Left cardiac atrium (tissue), 4 donors: ENCODE measurements around the gene PCBP3. TPM values are rescaled to one million over a fixed set of nuclear protein-coding genes. Genes with fewer than 3 reads are reported as not detected.

Source experiments
- ATAC-seq, 2 donors: fragments of 200-7000 bp; cut with Tn5 transposase; one replicate each; pipeline ENCODE4 v1.9.1; 2020; ENCODE audit warnings: mild to moderate bottlenecking in 2 of 2, moderate library complexity in 2 of 2
- DNase-seq: peaks from one replicate; pipeline ENCODE4 v3.0.0-alpha.2; 2020
- intact Hi-C, 2 donors: fragments of 100-400 bp; cut with DNase I; formaldehyde crosslinking; loops; one replicate each; pipeline versions ENCODE4 v1.14.1 to v1.15.1; 2022 to 2023
- total RNA-seq, 2 donors: library from RNA; stranded (reverse); fragmentation: NEBNext Ultra II Directional; extraction: Animal tissue kit (Norgen Biotek cat#: 25700); gene quantifications; one replicate each; pipeline ENCODE4 v1.2.1, GENCODE V29; 2021
- donor health status: DM: no; HTN: yes; CAD: no.
- donor health status: DM: no; HTN: yes; CAD: no; lungs with severe emphysema.
- donor health status: DM: yes; HTN: yes; CAD: no.
- donor health status: Dilated cardiomyopathy.

Gene PCBP3
- total RNA-seq, 2 donors from 2014 or later, result 5.8 to 5.9 TPM

DNA sequence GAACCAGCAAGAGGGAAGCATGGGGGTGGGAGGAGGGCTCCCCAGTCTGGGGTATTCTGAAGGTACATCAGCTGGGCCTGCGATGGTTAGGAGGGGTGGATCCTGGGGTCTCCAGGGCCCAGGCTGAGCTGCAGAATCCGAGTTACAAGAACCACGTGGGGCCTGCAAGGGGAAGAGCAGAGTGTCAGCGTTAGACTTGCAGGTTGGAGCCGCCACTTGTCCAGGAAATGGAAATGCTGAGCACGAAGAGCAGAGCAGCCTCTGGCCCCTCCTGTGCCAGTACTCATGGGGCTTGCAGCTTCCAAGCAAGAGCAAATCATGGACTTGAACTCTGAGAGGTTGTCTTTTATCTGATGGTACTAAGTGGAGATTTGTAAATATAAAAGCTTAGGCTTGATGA is 290.6 kb downstream of the PCBP3 start:
- intact Hi-C loops, result no loop called here
- no peak for DNase-seq
- no peak for ATAC-seq

DNA sequence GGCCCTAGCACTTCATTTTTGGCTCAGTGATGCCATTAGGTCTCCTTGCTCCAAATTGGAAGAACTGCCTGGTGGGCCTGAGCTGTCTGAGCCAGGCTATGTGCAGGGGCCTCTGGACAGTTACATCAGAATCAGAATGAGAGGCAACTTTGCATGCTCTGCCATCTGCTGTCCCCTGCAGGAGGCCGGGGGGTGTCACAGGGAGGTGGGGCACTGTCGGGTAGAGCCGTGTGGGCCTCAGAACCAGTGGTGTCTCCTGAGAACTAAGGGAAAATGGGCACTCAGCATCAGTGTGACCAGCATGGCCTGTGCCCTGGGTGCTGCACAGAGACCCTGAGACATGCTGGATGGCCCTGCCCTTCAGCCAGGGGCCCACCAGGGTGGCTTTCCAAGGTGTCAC is 291.0 kb downstream of the PCBP3 start:
- intact Hi-C loops, result no loop called here
- no peak for ATAC-seq
- DNase-seq, result no peak

DNA sequence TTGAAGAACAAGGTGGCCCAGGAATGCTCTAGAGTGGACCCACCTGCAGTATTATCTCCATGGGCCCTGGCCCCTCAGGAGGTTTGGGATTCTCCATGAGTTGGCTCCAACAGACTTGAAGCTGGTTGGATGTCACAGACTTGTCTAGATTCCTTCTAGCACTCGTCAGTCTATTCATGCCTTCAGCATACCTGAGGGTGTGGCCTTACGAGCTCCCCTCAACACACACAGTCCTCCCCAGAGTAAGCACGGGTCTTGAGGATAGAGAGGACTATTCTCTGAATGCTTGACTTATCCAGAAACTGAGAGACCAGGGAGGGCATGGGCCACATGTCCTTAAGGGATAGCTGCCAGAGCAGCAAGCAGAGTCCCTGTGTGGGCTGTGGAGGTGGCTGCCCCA is 292.1 kb downstream of the PCBP3 start:
- DNase-seq (no peak), ATAC-seq (no peak)
- intact Hi-C loops, result no loop called here

DNA sequence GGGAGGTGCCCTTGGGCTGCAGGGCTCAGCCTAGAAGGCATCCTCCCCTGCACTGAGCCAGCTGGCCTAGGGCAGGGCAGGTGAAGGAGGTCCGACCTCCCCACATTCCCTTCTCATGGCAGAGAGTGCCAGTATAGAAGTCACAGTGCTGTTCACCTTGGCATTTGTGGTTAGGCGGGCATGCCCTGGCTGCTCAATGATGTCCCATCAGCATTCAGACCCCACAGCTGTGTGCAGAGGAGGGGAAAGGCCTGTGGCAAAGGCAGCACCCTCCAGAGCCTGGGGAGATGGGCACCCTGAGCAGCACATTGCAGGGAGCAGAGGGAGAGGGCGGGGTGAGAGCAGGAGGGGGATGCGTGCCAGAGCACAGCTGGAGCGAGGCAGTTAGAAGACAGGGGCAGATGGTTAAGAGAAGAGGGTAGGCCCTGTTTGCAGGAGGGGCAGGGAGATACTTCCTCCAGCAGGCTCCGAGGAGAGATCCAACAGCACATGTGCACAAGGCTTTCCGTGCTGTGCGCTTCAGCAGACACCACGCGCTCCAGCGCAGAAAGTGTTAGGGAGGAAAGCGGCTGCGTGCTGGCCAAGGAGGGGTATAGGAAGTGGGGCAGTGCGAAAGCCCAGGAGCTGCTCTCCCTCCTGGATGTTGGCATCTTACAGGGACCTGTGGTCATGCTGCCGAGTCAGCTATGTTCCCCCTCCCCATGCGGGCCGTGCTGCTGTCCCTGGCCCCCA is 294.4 kb downstream of the PCBP3 start:
- no peak for DNase-seq
- intact Hi-C loops, result no loop called here

DNA sequence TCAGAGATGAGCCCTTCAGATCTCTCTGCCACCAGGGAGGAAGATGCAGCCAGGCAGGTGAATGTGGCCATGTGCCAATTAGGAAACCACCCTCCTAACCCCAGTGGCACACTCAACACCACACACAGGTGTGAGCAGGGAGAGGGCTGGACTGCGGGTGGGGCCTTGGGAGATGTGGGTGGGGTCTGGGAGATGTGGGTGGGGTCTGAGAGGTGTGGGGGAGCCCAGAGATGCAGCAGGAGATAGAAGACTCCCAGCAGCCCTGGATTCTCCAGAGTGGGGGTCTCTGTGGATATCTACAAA is 294.9 kb downstream of the PCBP3 start:
- ATAC-seq (no peak), DNase-seq (no peak)
- intact Hi-C loops, result no loop called here

More for the DNA sequence above, 294.4 kb downstream of the PCBP3 start:
- ATAC-seq, result no peak

DNA sequence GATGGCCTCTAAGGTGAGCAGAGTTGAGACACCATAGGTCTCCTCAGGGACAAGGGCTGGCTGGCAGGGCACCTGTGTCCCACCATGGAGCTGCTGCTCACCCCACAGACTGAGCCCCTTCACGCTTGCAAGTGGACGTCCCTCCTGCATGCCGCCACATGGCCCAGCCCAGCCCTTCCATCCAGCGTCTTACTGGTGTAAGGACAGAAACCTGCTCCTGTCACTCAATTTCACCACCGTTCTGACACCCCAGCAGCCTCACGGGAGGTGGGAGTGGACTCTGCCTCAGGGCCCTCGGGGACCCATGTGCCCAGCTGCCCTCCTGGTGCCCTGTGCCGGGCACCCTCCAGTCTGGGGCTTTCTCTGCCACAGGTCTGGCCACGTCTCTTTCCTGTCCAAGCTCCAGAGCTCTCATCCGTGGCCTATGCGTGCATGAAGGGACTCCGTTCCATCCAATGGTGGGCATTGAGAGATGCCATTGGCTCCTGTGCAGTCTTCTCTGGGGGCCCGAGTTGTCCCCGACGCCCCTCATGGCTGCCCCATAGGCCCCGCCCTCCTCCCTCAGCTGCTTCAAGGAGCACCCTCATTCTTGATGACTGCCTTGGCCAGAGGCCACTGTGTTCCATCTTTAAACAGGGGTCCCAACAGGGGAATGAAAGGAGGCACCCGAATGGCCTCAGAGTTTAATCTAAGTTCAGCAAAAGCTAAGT is 295.4 kb downstream of the PCBP3 start:
- intact Hi-C loops, result no loop called here
- DNase-seq (no peak), ATAC-seq (no peak)

DNA sequence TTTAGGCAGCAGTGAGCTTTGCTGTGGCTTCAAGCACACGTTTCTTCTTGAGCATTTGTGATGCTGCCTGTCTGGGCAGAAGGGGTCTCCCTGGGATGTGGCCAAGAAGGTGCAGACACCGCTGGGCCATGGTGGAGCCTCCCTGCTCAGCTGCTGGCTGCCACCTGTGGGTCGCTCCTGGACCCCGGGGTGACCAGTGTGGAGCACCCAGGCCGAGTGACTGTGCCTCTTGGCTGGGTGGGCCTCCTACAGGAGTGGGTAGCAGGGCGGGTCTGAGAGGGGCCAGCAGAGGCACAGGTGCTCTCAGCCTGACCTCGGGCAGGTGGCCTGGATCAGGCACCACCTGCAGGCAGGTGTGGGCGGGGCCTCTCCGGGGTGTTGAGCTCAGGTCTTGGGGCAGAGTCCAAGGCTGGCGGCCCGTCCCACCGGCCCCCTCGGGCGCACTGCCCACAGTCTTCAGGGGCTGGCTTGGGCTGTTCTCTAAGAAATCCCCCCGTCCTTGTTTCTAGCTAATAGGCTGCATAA is 296.1 kb downstream of the PCBP3 start:
- DNase-seq (no peak), ATAC-seq (no peak)
- intact Hi-C loops, result no loop called here

DNA sequence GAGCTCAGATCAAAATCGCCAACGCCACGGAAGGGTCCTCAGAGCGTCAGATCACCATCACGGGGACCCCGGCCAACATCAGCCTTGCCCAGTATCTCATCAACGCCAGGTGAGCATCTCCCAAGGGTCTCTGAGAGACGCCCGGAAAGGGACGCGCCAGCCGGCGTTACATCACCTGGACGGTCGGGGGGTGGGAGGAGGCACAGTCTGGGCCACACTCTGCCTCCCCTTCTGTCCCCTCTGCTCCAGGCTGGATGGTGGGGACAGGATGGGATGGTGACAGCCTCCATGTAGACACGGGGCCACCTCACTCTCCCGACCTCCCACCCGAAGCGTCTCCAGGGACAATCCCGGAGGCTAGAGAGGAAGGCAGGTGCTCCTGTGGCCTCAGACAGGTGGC is 296.6 kb downstream of the PCBP3 start:
- intact Hi-C loops, result no loop called here
- ATAC-seq, result no peak

DNA sequence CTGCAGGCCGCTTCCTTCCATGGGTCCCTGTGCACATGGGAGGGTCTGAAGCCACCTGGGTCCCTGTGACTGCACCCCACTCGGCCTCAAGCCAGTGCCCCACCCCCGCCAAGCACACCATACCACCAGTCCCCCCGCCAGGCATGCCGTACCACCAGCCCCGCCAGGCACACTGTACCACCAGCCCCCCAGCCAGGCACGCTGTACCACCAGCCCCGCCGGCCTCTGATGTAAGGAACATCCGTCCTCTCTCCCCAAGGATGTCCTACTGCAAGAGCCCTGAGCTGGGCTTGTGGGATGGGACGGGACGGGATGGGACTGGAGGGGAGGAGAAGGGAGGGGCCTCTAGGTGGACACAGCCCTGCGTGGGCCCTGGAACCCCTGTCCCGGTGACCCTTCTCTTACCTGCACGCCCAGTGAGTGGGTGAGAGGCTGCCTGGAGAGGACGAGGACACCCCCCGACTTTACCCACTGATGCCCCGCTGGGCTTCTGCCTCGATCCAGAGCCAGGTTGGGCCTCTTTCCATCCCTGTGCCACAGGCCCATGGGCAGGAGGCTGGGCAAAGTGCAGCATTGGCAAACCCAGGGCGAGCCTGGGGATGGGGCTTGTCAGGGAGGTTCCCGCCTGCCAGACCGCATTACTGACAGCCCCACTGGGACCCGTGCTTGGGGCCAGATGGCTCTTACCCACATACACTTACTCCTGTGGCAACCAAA is 297.3 kb downstream of the PCBP3 start:
- DNase-seq (no peak), ATAC-seq (no peak)
- intact Hi-C loops, result no loop called here

More for the DNA sequence above, 296.6 kb downstream of the PCBP3 start:
- DNase-seq, result no peak

DNA sequence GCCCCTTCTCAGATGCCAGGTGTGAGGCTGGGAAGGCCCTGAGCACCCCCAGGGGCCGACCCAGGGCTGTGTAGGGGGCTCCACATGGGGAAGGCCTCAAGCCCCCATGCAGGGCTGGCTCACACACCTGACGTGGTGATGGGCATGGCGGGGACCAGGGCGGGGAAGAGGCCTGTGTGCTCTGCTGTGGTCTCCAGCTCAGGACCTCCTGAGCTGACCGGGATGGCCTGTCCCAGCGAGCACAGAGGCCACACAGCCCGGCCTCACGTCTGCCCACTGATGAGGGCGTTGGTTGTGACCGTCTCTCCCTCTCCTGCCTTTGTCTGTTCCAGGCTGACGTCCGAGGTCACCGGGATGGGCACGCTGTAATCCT is 297.8 kb downstream of the PCBP3 start:
- no peak for ATAC-seq
- no peak for DNase-seq
- intact Hi-C loops, result no loop called here

DNA sequence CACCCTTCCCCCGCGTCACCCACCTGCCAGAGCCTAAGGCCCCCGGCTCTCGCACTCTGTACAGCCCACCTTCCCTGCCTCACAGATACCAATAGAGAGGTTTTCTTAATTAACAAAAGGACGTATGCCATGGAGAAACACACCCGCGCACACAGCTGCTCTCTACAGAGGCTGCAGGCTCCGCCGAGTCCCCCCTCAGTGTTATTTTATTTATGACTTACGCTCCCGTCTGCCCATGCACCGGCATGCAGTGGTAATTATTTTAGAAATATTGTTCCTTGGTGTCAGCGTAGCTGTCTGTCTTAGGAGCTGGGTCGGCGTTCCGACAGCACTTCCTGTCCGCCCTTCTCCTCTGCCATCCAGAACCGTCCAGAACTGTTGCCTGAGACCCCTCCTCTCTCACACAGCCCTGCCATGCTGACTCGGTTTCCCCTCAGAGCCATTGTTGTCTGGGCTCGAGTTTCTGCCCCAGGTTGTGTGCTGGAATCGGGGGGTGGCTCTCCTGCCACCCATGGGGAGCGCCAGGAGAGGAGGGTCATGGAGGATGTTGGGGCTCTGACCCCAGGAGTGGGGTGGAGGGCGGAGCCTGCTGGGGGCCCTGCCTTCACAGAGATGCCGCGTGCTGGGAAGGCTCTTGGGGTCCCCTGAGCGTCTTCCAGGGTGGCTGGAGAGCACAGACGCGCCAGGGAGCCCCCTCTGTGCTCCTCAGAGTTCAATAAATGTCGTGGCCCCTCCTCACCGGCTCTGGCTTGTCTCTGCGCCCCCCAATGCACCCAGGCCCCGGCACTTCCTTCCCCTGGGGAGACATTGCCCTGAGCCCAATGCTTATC is 298.4 kb downstream of the PCBP3 start:
- ATAC-seq, result no peak
- DNase-seq, result no peak
- intact Hi-C loops, result no loop called here

DNA sequence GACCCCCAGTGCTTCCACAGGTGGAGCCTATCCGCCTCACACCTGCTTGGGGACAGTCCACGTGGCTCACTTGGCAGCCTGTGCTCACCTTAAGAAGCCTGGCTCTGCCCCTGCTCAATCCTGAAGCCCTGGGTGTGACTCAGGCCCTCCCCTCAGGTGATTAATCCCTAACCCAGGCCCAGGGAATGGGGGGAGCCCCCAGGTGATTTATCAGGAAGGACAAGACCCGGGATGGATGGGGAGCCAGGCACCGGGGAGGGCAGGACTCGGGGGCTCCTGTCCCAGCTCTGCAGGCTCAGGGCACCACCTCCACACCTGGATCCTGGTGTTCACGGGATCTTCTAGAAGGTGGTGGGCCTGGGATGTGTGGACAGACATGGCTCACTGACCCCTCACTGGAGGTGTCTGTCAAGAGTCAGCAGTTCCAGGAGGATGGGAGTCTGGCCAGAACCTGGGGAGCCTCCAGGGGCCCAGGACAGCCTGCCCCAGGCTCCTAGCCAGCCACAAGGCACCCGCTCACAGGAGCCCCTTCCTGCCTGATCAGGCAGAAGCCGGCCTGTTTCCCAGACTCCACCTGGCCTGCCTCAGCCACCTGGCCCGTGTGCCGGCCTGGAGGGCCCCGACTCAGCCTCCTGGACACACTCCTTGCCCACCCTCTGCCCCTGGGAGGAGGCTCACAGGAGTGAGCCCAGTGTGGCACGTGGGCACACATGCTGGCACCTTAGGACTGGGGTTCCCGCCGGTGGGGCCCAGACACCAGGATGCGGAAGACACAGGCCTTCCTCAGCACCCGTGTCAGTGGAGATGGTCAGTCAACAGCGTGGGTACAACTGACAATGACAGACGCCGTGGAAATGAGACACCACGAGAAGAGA is 299.5 kb downstream of the PCBP3 start:
- intact Hi-C loops, result no loop called here
- DNase-seq, result no peak
- ATAC-seq, result no peak

DNA sequence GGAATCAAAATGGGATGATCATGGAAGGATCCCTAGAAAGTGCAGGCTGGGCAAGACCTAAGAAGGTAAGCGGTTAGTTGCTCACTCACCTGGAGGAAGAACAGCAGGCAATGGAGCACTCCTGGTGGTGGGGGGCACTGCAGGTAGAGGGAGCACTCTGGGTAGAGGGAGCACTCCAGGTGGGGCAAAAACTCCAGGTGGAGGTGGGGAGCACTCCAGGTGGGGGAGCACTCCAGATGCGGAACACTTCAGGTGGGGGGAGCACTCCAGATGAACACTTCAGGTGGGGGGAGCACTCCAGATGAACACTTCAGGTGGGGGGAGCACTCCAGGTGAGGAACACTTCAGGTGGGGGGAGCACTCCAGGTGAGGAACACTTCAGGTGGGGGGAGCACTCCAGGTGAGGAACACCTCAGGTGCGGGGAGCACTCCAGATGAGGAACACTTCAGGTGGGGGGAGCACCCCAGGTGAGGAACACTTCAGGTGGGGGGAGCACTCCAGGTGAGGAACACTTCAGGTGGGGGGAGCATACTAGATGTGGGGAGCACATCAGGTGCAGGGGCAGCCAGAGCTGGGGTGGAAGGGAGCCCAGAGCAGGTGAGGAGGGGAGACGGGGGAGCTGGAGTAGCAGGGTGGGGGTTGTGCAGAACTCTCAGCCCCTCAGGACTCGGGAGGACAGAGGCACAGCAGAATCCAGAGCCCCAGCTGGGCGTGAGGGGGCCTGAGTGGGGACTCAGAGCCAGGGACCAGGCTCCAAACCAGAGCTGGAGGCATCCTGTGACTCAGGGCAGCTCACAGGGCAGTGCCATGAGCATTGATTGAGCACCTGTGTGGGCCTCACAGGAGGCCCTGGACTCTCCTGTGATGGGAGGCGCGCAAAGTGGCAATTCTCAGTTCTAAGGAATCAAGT is 300.4 kb downstream of the PCBP3 start:
- intact Hi-C loops, result no loop called here
- ATAC-seq (no peak), DNase-seq (no peak)

DNA sequence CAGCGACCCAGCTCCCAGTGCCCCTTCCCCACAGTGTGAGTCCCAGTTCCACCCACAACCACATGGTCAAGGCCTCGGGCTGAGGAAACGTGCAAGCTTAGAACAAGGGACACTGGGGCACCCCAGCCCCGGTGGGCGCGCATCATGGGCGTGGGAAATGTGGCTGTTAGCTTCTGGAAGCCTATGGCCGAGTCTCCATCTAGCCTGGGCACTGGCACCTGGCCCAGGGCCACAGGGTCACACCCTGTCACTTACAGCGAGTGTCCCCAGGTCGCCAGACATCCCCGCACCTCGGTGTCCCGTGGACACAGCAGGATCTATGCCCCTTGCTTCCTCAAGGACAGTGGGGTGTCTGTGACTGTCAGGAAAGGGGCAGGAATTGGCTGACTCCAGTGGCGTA is 301.1 kb downstream of the PCBP3 start:
- DNase-seq (no peak), ATAC-seq (no peak)
- intact Hi-C loops, result no loop called here

DNA sequence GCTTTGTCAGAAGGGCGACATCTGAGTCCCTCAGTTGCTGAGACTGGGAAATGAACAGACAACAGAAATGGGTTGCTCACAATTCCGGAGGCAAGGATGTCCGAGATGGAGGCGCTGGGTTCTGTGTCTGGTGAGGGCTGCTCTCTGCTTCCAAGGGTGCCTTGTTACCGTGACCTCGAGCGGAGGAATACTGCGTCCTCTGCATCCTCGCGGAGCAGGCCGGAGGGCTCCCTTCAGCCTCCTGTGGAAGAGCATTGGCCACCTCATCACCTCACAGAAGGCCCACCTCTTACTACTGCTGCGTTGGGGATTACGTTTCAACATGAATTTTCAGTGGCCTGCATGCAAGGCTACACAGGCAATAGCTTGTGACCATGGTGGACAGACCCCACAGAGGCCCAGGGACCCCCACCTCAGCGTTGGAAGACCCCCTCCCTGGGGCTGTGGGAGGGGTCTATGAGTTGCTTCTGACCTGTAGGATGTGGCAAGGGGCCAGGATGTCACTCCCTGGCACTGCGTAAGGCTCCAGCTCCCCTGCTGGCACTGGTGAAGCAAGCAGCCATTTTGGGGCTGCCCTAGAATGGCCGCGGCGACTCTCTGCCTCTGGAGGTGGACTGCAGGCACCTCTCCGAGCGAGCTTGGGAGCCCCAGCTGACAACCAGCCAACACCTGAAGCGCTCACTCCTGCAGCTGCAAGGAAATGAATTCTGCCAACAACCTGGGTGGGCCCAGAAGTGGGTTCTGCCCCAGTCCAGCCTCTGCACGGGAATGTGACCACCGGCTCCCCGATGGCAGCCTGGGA is 301.7 kb downstream of the PCBP3 start:
- intact Hi-C loops, result no loop called here
- no peak for ATAC-seq
- no peak for DNase-seq

DNA sequence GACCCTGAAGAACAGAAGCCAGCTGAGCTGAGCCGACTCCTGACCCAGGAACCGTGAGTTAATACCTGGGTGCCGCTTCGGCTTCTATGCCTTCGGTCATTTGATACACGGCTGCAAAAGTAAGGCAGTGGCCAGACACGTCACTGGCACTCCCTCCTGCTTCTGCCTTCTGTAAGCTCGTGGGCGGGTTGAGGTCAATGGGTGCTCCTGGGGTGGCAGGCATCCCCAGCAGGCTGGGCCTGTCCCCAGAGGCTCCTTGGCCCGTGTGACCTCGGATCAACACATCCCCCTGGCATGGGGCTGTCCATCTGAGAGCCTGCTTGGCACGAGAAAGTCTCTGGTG is 302.3 kb downstream of the PCBP3 start:
- ATAC-seq (no peak), DNase-seq (no peak)
- intact Hi-C loops, result no loop called here

DNA sequence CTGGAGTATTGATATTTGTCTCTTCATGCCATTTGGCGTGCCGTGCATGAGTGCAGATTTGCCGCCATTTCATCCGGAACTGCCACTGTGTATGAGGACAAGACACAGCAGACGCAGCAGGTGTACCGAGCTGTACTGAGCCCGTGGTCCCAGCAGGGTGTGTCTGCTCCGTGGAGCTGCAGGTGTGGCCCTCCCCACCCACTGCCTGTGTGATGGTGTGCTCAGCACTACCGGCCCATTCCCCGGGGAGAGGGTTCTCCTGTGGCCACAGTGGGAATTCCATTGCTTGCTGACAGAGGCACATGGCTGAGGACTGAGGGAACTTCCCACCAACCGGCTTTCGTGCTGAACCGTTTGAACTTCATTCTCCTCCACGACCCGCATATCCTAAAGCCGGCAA is 303.8 kb downstream of the PCBP3 start:
- ATAC-seq (no peak), DNase-seq (no peak)
- intact Hi-C loops, result no loop called here
